GM12892 (cell line): Measurements from ENCODE around the gene S1PR2.

Source experiments
- POLR2A ChIP-seq: IDR thresholded peaks from 2 replicates; pipeline ENCODE4 v1.6.1; 2011; ENCODE audit warnings: low read depth, low read length, control low read depth
- POLR2AphosphoS5 ChIP-seq: IDR thresholded peaks from 2 replicates; pipeline ENCODE4 v1.6.1; 2011; ENCODE audit warnings: low read depth, low read length, control low read depth
- TAF1 ChIP-seq: IDR thresholded peaks from 2 replicates; pipeline ENCODE4 v1.6.1; 2011; ENCODE audit warnings: low read depth, mild to moderate bottlenecking, control low read depth, low read length, borderline replicate concordance

DNA sequence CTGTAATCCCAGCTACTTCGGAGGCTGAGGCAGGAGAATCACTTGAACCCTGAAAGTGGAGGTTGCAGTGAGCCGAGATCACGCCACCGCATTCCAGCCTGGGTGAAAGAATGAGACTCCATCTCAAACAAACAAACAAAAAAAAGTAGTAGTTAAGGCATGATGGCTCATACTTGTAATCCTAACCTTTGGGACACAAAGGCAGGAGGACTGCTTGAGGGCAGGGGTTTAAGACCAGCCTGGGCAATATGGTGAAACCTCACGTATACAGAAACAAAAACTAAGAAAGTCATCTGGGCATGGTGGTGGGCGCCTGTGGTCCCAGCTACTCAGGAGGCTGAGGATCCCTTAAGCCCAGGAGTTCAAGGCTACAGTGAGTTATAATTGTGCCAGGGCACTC lies 38.2 kb downstream of the S1PR2 start:
- TF ChIP-seq POLR2AphosphoS5 (no peak), POLR2A (no peak), TAF1 (no peak)
